Fibroblast of peridontal ligament (primary cell): ENCODE data around the gene SEPTIN7.
"Not testable (repeated sequence)": the region's sequence is repeated elsewhere in the genome, so short reads cannot be mapped to it uniquely, and the experiment has no call there.

Source experiments
- DNase-seq: peaks from one replicate; pipeline ENCODE4 v3.0.0-alpha.2; 2010; ENCODE audit errors: extremely low read depth

SEPTIN7 gene

DNA sequence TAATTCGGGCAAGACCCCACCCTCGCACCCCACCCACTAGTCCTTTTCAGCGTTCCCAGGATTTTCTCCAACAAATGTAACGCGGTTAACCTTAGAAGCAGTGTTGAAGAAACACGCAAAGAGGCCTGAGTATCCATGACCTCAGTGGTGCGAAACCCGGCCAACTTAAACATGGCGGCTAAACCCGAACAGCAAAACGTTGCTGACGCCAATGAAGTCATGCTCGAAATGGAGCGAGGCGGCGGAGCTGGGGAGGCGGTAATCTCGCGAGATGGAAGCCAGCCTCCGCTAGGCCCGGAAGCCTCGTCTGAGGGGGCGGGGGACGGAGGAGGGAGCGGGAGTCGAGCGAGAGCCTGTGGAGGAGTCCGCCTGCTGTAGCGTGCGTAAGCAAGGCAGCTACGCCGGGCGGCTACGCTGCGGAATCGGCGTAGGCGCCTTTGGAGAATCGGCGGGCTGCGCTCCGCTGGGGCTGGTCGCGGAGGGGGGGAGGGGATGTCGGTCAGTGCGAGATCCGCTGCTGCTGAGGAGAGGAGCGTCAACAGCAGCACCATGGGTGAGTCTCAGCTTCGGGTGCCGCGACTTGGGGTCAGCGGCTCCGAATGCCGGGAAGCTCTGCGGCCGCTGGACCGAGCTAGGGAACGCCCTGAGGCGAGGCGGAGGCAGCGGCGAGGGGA is at the start of gene SEPTIN7:
Gene SEPTIN7, plus strand, starts transcription at position 340 of the 674 bp plus-strand sequence. Its CDS starts 153 bp downstream, at position 493.
- DNase-seq, result peak; percentile 98

DNA sequence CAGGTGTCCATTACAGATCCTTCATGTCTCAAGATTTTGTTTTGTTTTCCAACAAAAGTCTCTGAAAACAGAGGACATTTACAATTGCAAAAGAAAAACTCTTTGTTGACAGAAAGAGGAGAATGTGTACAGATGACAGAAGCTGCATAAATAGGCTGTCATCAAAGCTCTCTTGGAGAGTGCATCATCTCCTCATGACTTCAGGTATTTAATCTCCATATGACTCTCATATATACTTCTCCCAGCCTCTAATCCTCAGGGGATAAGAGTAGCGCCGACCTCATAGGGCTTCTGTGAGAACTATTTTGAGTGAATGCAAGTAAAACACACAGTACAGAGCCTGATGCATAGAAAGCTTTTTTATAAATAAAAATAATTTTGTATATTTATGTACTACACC is 48.1 kb upstream of the SEPTIN7 start:
- no peak for DNase-seq

DNA sequence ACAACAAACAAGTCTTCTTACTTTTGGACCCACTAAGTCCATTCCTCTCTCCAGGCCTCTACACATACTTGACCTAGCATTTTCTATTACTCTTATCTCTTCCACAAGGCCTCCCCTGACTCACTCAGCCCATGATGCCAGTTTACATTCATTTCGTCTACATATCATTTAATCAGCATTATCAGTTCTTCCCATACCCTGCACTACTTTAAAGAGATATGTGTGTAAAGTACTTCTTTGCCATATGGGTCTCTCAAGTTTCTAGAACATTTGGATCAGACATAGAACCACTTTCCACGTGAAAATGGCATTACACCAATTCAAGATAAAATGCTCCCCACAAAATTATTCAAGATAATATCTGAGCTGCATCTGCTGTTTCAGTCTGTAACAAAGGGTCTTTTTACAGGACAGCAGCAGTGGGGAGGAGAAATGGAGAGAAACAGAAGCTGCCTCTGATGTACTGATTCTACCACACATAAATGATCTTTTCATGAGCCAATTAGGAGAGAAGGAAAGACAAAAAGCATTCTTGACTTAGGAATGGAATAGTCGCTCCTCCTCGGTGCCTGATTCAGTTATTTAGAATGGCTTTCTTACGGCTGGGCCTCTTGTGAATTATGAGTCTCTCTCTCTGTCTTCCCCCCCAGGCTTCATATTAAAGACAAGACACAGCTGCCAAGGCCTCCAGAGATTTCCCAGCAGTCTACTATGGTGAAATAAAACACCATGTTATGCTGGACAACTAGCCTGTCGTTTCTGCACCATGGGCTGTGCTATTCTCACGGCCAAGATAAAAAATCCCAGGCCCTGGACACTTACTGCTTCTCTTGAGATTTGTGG is 46.9 kb upstream of the SEPTIN7 start:
- DNase-seq, result peak; percentile 50

DNA sequence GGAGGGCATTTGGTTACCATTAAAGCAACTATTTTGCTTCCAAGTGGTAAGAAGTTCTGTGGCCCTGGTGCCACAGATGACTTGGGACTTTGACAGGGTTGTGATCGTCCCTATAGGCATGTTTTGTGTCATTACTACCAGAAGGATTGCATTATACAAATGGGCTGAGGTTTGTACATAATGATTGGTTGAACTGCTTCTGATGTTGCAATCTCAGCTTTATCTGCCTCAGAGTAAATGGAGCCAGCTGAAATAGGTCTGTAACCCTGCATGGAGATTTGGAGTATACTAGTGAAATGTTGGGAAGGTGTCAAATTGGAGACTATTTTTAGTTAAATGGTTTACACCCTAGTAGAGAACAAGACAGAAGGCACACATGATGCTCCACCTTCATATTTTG is 46.1 kb upstream of the SEPTIN7 start:
- peak; percentile 30 for DNase-seq

DNA sequence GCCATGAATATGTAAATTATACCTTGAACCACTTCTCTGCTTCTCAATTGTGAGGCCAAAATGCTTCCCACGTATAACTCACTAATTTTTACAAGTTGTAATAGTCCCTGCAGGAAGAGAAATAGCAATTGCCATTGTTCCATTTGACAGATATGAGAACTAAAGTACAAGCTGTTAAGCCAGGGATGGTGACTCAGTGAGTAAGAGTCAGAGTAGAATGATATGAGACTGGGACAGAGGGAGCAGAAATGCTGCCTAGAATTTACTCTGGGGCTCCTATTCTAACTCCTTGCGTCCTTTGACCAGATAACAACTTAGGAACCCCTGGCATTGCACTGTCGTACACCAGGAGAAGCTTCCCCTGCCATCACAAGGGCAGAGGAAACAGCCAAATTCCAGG is 45.1 kb upstream of the SEPTIN7 start:
- DNase-seq, result no peak

DNA sequence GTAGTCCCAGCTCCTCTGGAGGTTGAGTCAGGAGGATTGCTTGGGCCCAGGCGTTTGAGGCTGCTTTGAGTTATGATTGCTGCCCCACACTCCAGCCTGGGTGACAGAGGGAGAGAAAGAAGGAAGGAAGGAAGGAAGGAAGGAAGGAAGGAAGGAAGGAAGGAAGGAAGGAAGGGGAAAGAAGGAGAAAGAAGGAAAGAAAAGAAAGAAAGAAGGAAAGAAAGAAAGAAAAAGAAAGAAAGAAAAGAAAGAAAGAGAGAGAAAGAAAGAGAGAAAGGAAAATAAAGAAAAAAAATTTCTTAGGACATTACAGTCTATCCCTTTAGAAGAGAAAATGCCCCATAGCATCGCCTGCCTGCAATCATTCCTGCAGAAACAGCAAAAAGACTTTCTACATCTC is 44.4 kb upstream of the SEPTIN7 start:
- DNase-seq, result not testable (repeated sequence)

DNA sequence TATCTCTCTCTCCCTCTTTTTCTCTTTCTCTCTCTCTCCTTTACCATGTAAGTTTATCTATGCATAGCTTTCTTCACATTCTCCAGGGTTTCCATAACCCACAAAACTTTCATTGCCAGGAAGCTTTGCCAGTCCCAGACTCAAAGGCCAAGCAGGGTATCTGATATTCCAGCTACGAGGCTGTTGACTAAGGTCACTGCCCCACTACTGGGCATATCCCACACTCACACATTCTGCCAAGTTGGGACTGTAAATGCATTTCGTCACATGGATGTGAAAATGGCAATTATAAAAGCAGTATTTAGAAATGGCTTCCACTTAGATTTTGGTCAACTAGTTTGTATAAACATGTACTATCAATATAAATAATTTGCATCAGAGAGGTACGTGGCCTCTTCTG is 43.3 kb upstream of the SEPTIN7 start:
- DNase-seq, result no peak

DNA sequence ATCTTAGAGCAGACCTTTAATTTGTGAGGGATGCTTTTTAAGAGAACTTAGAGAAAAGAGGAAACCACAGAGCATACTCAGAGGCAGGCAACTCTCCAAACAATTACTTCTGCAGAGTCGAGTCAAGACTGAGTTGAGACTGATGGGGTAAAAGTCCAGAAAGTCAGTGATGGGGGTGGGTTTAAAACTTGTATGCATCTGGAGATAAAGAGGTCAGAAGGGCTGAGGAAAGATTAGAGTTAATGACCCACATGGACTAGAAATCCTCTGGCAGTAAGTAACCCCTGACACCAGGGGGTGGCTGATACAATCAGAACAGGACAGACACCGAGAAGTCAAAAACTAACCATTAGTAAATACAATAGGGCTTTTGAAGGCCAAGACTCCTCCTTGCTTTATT is 42.4 kb upstream of the SEPTIN7 start:
- DNase-seq, result no peak

DNA sequence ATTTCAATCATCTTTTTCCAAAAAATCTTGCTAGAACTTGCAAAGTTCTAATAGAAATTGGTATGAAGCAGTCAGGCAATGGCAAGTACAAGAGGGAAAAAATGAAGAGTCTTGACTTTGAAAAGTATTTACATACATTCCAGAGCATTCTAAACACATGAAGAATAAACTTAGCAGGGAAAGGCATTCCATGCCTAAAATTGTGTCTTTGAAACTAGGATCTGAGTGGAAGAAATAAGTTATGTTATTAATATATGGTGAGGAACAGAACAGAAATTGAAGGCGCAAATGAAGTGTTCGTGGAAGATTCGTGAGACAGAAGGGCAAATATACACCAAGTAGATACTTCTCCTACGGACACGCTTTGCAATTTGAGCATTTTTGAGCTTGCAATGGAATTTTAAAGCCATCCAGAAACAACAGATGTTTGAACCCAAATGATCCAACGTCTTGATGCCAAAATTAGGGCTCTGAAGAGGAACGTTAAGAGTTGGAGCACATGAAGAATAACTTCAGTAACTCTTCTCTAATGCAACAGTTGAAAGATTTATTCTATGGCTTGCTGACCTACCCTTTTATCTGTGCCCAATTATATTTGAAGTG is 40.6 kb upstream of the SEPTIN7 start:
- peak; percentile 8 for DNase-seq

DNA sequence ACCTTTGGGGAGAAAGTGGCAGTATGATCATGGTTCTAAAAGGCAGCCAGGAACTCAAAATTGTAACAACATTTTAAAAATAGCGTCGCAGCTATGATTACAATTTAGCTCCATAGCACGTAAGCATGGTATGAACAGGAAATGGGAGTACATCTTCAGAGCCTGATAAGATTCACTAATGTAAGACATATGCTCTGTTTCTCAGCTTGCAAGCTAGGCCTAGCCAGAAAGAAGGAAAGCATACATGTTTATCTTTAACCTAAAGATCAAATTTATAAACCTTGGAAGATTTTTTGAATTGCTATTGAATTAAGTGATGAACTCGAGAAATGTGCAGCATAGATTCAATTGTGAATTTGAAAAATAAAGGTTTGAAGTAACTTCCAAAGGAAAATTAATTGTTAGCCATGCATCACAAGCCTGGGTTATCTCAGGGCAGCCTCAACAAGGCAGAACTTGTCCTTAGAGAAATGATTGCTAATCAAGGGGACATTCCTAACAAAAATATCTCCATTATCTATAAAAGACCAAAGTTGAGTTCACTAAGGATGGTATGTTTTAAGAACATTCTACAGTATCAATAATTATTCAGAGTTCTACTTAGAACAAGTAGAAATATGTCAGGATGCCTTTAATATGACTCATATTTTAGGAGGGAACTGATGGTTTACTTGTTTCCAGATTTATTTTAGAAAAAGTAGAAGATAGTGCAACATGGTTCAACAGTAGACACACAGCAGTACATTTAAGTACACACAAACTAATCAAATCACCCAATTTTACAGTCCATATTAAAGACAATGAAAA is 38.8 kb upstream of the SEPTIN7 start:
- DNase-seq, result peak; percentile 56

DNA sequence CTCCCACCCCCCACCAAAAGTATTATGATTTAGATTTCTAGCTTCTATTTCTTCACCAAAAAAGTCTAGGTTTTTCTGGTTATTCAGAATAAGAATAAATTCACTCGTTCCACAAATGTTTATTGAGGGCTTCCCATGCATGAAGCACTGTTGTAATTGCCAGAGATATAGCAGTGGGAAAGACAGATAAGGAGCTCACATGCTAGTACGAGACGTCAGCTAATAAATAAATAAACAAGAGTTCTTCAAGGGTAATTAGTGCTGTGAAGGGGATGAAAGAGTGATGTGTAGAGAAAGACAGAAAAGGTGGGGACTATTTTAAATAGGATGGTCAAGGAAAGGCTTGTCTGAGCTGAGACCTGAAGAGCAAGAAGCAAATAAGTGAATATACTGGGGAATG is 38.1 kb upstream of the SEPTIN7 start:
- no peak for DNase-seq

DNA sequence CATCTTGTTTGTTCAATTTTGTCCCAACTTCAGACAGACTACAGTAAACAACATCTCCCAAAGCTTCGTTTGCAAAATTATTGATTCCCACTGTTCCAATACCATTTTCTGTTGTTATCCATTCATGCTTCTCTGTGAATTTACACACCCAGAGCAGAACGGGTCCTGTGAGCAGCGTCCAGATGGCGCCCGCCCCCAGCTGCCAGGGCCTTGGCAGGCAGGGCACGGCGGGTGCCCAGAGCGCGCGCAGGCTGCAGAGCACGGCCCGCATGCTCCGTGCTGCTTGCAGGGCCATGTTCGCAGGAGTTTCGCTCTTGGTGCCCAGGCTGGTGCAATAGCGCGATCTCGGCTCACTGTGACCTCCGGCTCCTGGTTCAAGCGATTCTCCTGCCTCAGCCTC is 32.5 kb upstream of the SEPTIN7 start:
- no peak for DNase-seq

DNA sequence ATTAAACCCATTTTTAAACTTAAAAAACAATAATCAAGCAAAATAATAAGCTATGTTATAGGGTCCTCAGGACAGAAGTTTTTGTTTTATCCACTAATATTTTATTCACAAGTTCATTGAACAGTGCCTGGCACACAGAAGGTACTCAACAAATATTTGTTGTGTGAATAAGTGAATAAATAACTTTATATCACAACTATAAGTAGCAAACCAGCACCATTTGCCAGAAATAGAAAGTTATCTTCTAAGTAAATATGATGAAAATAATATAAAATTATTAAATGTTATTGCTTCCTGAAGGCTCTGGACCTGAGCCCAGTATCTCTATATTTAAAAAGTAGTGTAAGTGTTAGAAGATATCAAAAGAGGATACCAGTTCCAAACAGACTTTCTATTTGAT is 29.1 kb upstream of the SEPTIN7 start:
- no peak for DNase-seq

DNA sequence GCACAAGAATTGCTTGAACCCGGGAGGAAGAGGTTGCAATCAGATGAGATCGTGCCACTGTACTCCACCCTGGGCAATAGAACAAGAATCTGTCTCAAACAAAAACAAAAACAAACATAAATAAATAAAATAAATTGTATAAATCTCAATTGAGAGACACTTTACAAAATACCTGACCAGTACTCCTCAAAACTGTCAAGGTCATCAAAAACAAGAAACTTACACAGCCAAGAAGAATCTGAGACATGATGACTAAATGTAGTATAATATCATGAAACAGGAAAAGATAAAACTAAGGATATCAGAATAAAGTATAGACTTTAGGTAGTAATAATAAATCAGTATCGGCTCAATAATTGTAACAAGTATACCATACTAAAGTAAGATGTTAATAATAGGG is 26.9 kb upstream of the SEPTIN7 start:
- DNase-seq, result no peak

DNA sequence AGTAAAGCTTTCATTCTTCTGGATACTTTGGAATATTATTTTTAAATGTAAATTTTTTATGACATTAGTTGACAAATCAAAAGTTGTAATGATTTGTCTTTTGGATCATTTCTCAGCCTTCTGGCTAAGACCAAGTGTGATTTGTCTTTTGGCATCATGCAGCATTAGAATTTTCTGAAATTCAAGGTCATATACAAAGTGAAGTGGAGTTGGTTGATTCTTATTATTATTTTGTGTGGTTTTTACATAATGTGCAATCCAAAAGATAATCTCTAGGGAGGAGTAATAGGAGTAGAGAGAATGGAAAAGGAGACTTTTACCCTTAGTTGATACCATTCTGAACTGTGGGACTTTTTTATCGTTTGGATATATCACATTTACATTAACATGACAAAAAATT is 24.2 kb upstream of the SEPTIN7 start:
- no peak for DNase-seq

DNA sequence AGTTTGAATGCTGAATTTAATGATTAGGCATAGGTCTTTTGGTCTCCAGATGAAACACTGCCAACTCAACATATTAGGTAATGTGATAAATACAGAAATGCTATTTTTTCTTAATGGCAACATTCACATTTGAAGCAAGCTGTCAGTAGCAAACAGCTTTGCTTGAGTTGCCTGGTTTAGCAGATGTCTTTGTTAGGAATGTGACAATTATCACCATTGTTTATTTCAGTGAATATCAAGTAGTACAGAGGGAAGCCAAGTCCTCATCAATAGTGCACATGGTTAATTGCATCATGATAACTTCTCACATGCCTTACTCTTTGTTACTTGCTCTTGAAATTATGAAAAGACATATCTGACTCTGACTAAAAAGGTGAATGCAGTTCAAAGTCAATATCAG is 23.7 kb upstream of the SEPTIN7 start:
- DNase-seq, result no peak

DNA sequence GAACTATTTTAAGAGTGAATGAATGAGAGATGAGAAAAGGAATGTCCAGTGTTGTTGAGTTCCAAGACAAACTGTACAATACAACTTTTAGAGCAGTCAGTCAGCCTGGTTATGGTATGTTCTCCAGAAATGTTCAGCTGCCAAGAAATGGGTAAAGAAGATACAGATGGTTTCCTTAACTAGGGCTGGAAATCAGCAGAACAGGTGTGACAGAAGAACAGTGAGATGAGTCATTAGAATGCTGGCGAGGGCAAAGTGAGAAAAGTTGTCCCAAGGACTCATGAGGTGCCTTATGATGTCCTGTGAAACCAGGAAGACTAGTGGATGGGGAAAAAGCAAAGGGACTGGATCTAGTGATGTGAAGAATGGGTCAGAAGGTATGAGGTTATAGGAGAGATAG is 20.8 kb upstream of the SEPTIN7 start:
- DNase-seq, result no peak

DNA sequence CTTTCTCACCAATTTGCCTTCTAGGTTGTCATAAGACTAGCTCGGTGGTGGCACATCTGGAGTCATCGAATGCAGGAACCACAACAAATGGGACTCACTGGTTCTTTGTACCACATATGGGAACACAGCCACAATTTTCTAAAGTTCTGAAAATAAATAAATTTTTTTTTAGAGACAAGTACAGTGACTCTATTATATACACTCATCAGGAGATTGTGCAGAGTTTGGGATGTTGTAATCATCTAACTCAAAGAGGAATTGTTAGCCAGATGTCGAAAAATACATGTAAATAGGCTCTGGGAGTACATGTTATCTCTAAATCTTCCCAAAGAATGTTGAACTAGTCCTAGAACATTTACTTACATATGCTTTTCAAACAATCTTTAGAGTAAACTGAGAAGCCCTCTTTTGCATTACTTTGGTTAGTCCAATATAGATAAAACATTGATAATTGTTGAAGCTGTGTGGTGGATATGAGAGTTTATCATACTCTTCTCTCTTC is 19.6 kb upstream of the SEPTIN7 start:
- no peak for DNase-seq

DNA sequence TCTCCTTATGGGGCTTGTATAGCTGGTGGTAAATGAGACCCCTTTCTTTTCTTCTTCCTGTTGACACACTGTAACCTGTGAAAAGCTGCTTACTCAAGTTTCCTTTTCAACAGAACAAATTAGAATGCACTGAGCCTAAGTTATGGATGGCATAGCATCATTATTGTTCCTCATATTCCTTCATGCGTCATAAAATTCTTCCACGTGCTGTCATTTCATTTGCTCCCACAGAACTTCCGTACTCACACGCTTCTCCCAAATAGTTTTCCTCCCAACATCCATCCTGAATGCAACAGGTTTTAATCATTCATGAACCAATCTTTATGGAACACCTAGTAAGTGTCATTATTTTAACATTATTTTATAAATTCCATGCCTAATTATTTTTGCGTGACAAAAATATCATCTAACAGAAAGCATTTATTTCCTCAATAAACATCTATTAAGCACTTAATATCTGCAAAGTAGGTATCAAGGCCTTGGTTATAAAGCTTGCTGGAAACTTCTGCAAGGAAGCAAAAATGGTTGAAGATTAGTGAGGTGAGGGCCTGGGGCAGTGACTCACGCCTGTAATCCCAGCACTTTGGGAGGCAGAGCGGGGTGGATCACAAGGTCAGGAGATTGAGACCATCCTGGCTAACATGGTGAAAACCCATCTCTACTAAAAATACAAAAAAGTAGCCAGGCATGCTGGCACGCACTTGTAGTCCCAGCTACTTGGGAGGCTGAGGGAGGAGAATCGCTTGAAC is 18.9 kb upstream of the SEPTIN7 start:
- DNase-seq, result no peak

DNA sequence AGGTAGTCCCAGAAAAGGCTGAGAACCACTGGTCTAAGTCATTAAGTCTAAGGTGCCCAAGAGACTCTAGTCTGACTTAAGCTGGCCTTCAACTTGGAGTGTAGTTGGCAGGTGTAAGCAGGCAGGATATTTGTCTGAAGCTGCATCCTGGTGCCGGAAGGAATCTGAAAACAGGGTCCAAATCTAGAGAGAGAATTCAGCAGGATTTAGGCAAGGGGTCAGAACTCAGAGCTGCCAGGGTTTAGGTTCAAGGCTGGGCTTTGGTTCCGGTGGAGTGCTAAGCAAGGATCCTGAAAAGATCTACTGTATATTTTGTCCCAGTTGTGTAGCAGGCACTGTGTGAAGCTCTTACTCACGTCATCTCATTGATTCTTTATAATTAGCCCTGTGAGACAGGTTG is 16.5 kb upstream of the SEPTIN7 start:
- DNase-seq, result no peak

DNA sequence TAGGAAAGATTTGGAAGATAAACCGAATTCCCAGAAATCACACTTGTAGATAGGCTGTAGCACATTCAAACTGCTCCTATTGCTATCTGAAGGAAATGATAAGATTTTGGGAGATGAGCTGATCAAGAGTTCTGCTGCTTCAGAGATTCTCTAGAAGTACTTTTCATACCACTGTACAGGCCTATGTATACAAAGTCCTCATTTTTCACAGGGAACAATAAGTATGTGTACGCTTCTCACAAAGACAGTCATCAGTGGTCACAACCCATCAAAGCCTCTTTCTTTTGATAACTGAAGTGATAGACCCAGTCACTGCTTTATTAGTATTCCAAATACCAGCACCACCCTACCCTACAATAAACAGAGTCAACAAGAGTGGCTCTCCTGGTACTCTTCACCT is 15.6 kb upstream of the SEPTIN7 start:
- no peak for DNase-seq
